Uterus (tissue), 2 donors: ENCODE results near the gene COL13A1.

Experiments
- POLR2A ChIP-seq, 2 donors: fragments of 450-650 bp; IDR thresholded peaks; one replicate each; pipeline ENCODE4 v1.6.1; 2016; ENCODE audit warnings: antibody characterized with exemption in 2 of 2, mild to moderate bottlenecking in 1 of 2, moderate library complexity in 1 of 2
- TF ChIP-seq, protein P1 (sequence below), 4 experiments: fragments of 200-600 bp in 2 of 4; fragments of 450-650 bp in 2 of 4; sonication (generic) in 2 of 4; IDR thresholded peaks; one replicate each; pipeline ENCODE4 v1.5.1; 2016 to 2019; ENCODE audit warnings: antibody characterized with exemption in 4 of 4, mild to moderate bottlenecking in 2 of 4, moderate library complexity in 1 of 4

DNA sequence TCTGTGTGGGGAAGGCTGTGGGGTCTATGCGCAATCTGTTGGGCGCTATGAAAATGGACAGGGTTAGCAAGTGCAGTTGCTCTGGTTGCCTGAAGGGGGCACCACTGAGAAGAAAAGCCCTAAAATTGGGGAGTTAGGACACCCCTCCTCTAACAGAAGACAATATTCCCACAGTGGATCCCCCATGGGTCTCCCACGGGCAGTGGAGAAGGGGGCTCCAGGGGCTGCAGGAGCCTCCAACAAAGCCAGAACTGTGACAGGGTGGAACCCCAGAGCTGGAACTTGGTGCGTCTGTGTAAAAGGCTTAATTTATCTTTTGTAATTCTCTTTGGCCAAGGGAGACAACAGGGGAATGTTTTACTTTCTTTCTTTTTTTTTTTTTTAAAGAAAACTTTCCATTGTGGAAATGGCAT, 12.5 kb upstream of the COL13A1 start:
- TF ChIP-seq, protein P1, sequence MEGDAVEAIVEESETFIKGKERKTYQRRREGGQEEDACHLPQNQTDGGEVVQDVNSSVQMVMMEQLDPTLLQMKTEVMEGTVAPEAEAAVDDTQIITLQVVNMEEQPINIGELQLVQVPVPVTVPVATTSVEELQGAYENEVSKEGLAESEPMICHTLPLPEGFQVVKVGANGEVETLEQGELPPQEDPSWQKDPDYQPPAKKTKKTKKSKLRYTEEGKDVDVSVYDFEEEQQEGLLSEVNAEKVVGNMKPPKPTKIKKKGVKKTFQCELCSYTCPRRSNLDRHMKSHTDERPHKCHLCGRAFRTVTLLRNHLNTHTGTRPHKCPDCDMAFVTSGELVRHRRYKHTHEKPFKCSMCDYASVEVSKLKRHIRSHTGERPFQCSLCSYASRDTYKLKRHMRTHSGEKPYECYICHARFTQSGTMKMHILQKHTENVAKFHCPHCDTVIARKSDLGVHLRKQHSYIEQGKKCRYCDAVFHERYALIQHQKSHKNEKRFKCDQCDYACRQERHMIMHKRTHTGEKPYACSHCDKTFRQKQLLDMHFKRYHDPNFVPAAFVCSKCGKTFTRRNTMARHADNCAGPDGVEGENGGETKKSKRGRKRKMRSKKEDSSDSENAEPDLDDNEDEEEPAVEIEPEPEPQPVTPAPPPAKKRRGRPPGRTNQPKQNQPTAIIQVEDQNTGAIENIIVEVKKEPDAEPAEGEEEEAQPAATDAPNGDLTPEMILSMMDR (IDR thresholded peaks at IDR 0.05): peak in 3 of 4 experiments; percentile 10 to 25 (median 17)
- TF ChIP-seq POLR2A (IDR thresholded peaks at IDR 0.05): no peak
